ENCODE measurements around the gene N4BP2L2.

DNA sequence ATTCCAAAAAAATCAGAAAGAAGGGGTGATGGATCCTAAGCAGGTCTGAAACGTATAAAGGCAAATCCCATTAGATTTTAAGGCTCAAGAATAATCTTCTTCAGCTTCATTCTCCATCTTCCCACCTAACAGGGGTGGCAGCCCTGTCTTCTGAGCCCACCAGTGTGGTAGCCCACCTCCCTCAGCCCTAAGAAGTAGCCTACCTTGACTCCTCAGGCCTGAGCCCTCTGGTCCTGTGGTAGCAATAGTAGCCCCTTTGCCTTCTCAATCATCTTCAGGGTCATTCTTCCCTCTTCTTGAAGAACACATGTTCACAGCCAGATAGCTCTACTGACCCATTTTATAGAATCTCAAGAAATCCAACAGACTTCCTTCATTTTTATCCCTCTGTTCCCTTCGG is 33.7 kb downstream of the N4BP2L2 start:
- TF ChIP-seq, protein P1, sequence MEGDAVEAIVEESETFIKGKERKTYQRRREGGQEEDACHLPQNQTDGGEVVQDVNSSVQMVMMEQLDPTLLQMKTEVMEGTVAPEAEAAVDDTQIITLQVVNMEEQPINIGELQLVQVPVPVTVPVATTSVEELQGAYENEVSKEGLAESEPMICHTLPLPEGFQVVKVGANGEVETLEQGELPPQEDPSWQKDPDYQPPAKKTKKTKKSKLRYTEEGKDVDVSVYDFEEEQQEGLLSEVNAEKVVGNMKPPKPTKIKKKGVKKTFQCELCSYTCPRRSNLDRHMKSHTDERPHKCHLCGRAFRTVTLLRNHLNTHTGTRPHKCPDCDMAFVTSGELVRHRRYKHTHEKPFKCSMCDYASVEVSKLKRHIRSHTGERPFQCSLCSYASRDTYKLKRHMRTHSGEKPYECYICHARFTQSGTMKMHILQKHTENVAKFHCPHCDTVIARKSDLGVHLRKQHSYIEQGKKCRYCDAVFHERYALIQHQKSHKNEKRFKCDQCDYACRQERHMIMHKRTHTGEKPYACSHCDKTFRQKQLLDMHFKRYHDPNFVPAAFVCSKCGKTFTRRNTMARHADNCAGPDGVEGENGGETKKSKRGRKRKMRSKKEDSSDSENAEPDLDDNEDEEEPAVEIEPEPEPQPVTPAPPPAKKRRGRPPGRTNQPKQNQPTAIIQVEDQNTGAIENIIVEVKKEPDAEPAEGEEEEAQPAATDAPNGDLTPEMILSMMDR (IDR thresholded peaks at IDR 0.05) = no peak
- TF ChIP-seq POLR2A (IDR thresholded peaks at IDR 0.05) (no peak), EP300 (IDR thresholded peaks at IDR 0.05) (no peak), POLR2AphosphoS5 (IDR thresholded peaks at IDR 0.05) (no peak)
